H1 (cell line): ENCODE results near the gene UGT1A3. TPM values are rescaled to one million over a fixed set of nuclear protein-coding genes. Genes with fewer than 3 reads are reported as not detected.

Source experiments
- BCL11A ChIP-seq, 2 experiments: IDR thresholded peaks; one replicate each; pipeline ENCODE4 v1.6.1; 2011; ENCODE audit warnings: low read depth in 2 of 2, low read length in 2 of 2, mild to moderate bottlenecking in 2 of 2
- EP300 ChIP-seq, 2 experiments: IDR thresholded peaks; 1 replicate in 1 of 2; 2 replicates in 1 of 2; pipeline ENCODE4 v1.6.1; 2011 to 2012; ENCODE audit warnings: low read depth in 2 of 2, low read length in 2 of 2, mild to moderate bottlenecking in 2 of 2, borderline replicate concordance in 1 of 2, inconsistent platforms in 1 of 2, moderate library complexity in 1 of 2
- POLR2A ChIP-seq, 2 experiments: IDR thresholded peaks; 1 replicate in 1 of 2; 2 replicates in 1 of 2; pipeline ENCODE4 v1.6.1; 2011; ENCODE audit warnings: low read depth in 2 of 2, low read length in 2 of 2, mild to moderate bottlenecking in 2 of 2; ENCODE audit errors: control extremely low read depth in 1 of 2
- POLR2AphosphoS5 ChIP-seq: IDR thresholded peaks from 2 replicates; pipeline ENCODE4 v1.6.1; 2011; ENCODE audit warnings: low read depth, low read length
- RXRA ChIP-seq: IDR thresholded peaks from 2 replicates; pipeline ENCODE4 v1.6.1; 2011; ENCODE audit warnings: low read depth, mild to moderate bottlenecking, low read length, moderate library complexity; ENCODE audit not compliant: insufficient read depth
- SP1 ChIP-seq: IDR thresholded peaks from 2 replicates; pipeline ENCODE4 v1.6.1; 2011; ENCODE audit warnings: low read depth, low read length
- polyA plus RNA-seq, 7 experiments: library from polyadenylated mRNA; depleted of rRNA in 3 of 7; stranded (reverse) in 5 of 7; unstranded in 2 of 7; fragments of >200 nt in 5 of 7; fragments of 200-250 nt in 2 of 7; gene quantifications; 1 replicate in 5 of 7; 2 replicates in 1 of 7; 4 replicates in 1 of 7; pipeline versions ENCODE4 v1.2.1 to v1.2.3, GENCODE V29; 2011 to 2013; ENCODE audit warnings: missing spikeins in 2 of 7, mixed read lengths in 2 of 7
- total RNA-seq: library from RNA; stranded (reverse); fragmentation: NEBNext Ultra II Directional; extraction: Animal tissue kit (Norgen Biotek cat#: 25700); gene quantifications from 2 replicates; pipeline ENCODE4 v1.2.1, GENCODE V29; 2021

Gene UGT1A3
- total and polyA plus RNA-seq, 2 of the 8 experiments (the other 6 are each of a cell fraction or from before 2014, with no cell fraction given), result not detected

GRCh38 chr2:233699424-233700027 is 29.3 kb upstream of the UGT1A3 start (continued):
- no peak for TF ChIP-seq EP300 (IDR thresholded peaks at IDR 0.05; ENCODE audit: borderline replicate concordance in 1 of 2, low read depth in 2 of 2, low read length in 2 of 2)
- TF ChIP-seq BCL11A (IDR thresholded peaks at IDR 0.05; ENCODE audit: low read depth in 2 of 2, low read length in 2 of 2), result no peak
- TF ChIP-seq RXRA, result no peak
- TF ChIP-seq SP1, result no peak
- TF ChIP-seq POLR2AphosphoS5, result no peak
- TF ChIP-seq POLR2A (IDR thresholded peaks at IDR 0.05; ENCODE audit: control extremely low read depth in 1 of 2, low read depth in 2 of 2, low read length in 2 of 2), result no peak
